Measurements from ENCODE around the gene STK33. TPM values are rescaled to one million over a fixed set of nuclear protein-coding genes. Genes with fewer than 3 reads are reported as not detected.
A peak's percentile ranks its signal among the peaks of the same experiment; 100 is the strongest.

STK33 gene
- total RNA-seq, 1 experiment from 2014 or later = 19.5 TPM

DNA sequence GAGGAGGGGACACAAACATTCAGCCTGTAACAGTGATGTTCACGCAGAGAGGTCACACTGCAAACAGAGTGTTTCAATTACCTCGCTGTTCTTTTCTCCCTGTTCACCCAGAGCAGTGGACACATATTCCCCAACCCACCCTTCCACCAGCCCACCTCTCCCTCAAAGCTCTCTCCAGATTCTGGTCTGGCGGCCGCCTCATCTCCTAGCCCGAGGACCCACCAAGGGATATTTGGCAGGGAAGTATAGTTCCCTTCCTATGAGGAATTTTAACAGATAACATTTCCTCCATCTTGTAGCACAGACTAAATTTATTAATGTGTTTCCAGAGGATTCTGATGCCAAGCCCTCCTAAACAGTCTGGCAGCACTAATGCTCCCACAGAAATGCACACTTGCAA, 219.3 kb downstream of the STK33 start:
- no peak overlapping the region for H3K18ac ChIP-seq (ENCODE audit: insufficient read length, low read depth, low read length)
- no peak overlapping the region for H3K4me2 ChIP-seq (ENCODE audit: insufficient read depth, insufficient read length, low read length)
- no peak overlapping the region for H2BK15ac ChIP-seq (ENCODE audit: low read depth, low read length)
- no peaks in the 10 kb centered on the region for H3K36me3 Mint-ChIP-seq (ENCODE audit: insufficient read depth in 1 of 3, low read depth in 3 of 3)
- H4K20me1 ChIP-seq (ENCODE audit: control insufficient read depth, insufficient read depth, insufficient read length) = no peaks in the 10 kb centered on the region
- no peak overlapping the region for H2BK12ac ChIP-seq (ENCODE audit: insufficient read length, low read depth, low read length)
- H3K4ac ChIP-seq (ENCODE audit: low read depth, low read length) = no peak overlapping the region
- no peak overlapping the region for H3K27ac ChIP-seq (ENCODE audit: insufficient read length, low read depth, low read length)
- H3K27me3 ChIP-seq (ENCODE audit: insufficient read depth, low read length) = no peaks in the 10 kb centered on the region
- no peak overlapping the region for H3K14ac ChIP-seq (ENCODE audit: insufficient read depth, low read length)
- TF ChIP-seq, protein P1, sequence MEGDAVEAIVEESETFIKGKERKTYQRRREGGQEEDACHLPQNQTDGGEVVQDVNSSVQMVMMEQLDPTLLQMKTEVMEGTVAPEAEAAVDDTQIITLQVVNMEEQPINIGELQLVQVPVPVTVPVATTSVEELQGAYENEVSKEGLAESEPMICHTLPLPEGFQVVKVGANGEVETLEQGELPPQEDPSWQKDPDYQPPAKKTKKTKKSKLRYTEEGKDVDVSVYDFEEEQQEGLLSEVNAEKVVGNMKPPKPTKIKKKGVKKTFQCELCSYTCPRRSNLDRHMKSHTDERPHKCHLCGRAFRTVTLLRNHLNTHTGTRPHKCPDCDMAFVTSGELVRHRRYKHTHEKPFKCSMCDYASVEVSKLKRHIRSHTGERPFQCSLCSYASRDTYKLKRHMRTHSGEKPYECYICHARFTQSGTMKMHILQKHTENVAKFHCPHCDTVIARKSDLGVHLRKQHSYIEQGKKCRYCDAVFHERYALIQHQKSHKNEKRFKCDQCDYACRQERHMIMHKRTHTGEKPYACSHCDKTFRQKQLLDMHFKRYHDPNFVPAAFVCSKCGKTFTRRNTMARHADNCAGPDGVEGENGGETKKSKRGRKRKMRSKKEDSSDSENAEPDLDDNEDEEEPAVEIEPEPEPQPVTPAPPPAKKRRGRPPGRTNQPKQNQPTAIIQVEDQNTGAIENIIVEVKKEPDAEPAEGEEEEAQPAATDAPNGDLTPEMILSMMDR (conservative IDR thresholded peaks at IDR 0.05) = no peak
- H2AK5ac ChIP-seq (ENCODE audit: insufficient read length, low read length) = no peak overlapping the region
- H3K9ac ChIP-seq (ENCODE audit: extremely low read depth, insufficient read length, low read length) = no peak overlapping the region
- no peaks in the 10 kb centered on the region for H3K79me2 ChIP-seq (ENCODE audit: insufficient read depth, low read length)
- no peaks in the 10 kb centered on the region for H3K79me1 ChIP-seq (ENCODE audit: insufficient read depth, low read depth, low read length, poor library complexity, severe bottlenecking)
- no peak overlapping the region for H4K91ac ChIP-seq (ENCODE audit: insufficient read length, low read depth, low read length)
- no CpG with 5 or more reads among the region's 5 CpGs for WGBS (ENCODE audit: extremely low coverage, insufficient read length, low lambda C conversion rate)
- H3K4me1 ChIP-seq (ENCODE audit: insufficient read depth, low read length) = no peaks in the 10 kb centered on the region
- H3K27me3 Mint-ChIP-seq (ENCODE audit: low read depth) = peaks cover 2% of the 10 kb centered on the region; the same call in 1 of the 2 replicates
- DNase-seq = no peak
- no peak overlapping the region for H4K8ac ChIP-seq (replicated peaks; ENCODE audit: insufficient read length, low read depth, low read length)
- no peak overlapping the region for H2BK5ac ChIP-seq (ENCODE audit: insufficient read length, low read length)
- no peak overlapping the region for H2BK20ac ChIP-seq (ENCODE audit: low read depth, low read length, poor library complexity, severe bottlenecking)
- no peaks in the 10 kb centered on the region for H3K9me3 ChIP-seq (ENCODE audit: control insufficient read depth, low read depth, low read length)
- no peak overlapping the region for H3K4me3 Mint-ChIP-seq
- no peak overlapping the region for H4K5ac ChIP-seq (ENCODE audit: insufficient read length, low read depth, low read length)
- H3K56ac ChIP-seq (ENCODE audit: insufficient read length, low read depth, low read length) = no peak overlapping the region
- no peak overlapping the region for H3K23ac ChIP-seq (ENCODE audit: insufficient read length, low read depth, low read length)
- no peak overlapping the region for H2AFZ ChIP-seq (ENCODE audit: low read length)
- H2BK120ac ChIP-seq (ENCODE audit: low read depth, low read length, poor library complexity, severe bottlenecking) = no peak overlapping the region
- H3T11ph ChIP-seq (ENCODE audit: low read length) = no peak overlapping the region
- H3K27ac Mint-ChIP-seq = 0 out of 7 replicates have a peak overlapping the region, but pooled peaks of 1 of the 3 experiments have one; percentile 23
- peaks cover 14% of the 10 kb centered on the region in 2 experiments for H3K4me1 Mint-ChIP-seq
- H3K9me3 Mint-ChIP-seq = no peaks in the 10 kb centered on the region
- no peaks in the 10 kb centered on the region for H3K23me2 ChIP-seq (ENCODE audit: insufficient read length, low read depth, low read length, poor library complexity, severe bottlenecking)

Data from H9 (cell line).